Measurements from ENCODE around the gene SPOPL.
"Not testable (repeated sequence)": the region's sequence is repeated elsewhere in the genome, so short reads cannot be mapped to it uniquely, and the experiment has no call there.

The SPOPL gene

GRCh38 chr2:138495384-138495783 lies 6.2 kb upstream of the SPOPL start:
- DNase-seq: no peak

GRCh38 chr2:138496096-138496651 lies 5.4 kb upstream of the SPOPL start:
- no peak for DNase-seq

GRCh38 chr2:138497294-138497693 lies 4.3 kb upstream of the SPOPL start:
- DNase-seq: no peak

- no peak for DNase-seq
Observed at GRCh38 chr2:138499684-138500083, 1.9 kb upstream of the SPOPL start.

- no peak for DNase-seq
Observed at GRCh38 chr2:138500592-138501424, 762 bp upstream of the SPOPL start.

GRCh38 chr2:138502255-138503086 lies 901 bp downstream of the SPOPL start:
- DNase-seq: no peak

GRCh38 chr2:138503087-138503442 lies 1.5 kb downstream of the SPOPL start:
- no peak for DNase-seq

- DNase-seq: no peak
Observed at GRCh38 chr2:138503652-138504051, 2.1 kb downstream of the SPOPL start.

- no peak for DNase-seq
Observed at GRCh38 chr2:138504092-138504491, 2.5 kb downstream of the SPOPL start.

- DNase-seq: no peak
Observed at GRCh38 chr2:138504546-138505235, 3.1 kb downstream of the SPOPL start.

- no peak for DNase-seq
Observed at GRCh38 chr2:138507267-138507666, 5.7 kb downstream of the SPOPL start.

- DNase-seq: no peak
Observed at GRCh38 chr2:138510319-138510718, 8.7 kb downstream of the SPOPL start.

GRCh38 chr2:138512672-138513071 lies 11.1 kb downstream of the SPOPL start:
- no peak for DNase-seq

- DNase-seq: no peak
Observed at GRCh38 chr2:138514173-138514572, 12.6 kb downstream of the SPOPL start.

- no peak for DNase-seq
Observed at GRCh38 chr2:138515092-138515491, 13.5 kb downstream of the SPOPL start.

GRCh38 chr2:138516030-138516704 lies 14.6 kb downstream of the SPOPL start:
- DNase-seq: no peak

- DNase-seq: no peak
Observed at GRCh38 chr2:138518860-138519259, 17.3 kb downstream of the SPOPL start.

GRCh38 chr2:138521821-138522220 lies 20.3 kb downstream of the SPOPL start:
- DNase-seq: no peak

- DNase-seq: no peak
Observed at GRCh38 chr2:138522556-138522955, 21.0 kb downstream of the SPOPL start.

- not testable (repeated sequence) for DNase-seq
Observed at GRCh38 chr2:138523018-138523672, 21.6 kb downstream of the SPOPL start.

GRCh38 chr2:138523673-138524042 lies 22.1 kb downstream of the SPOPL start:
- DNase-seq: not testable (repeated sequence)

GRCh38 chr2:138524353-138524752 lies 22.8 kb downstream of the SPOPL start:
- not testable (repeated sequence) for DNase-seq
